Gastroesophageal sphincter (tissue), 4 donors: ENCODE data around the gene DYNC2H1. TPM values are rescaled to one million over a fixed set of nuclear protein-coding genes. Genes with fewer than 3 reads are reported as not detected.

Source experiments
- ATAC-seq: fragments of 150-250 bp; one replicate; pipeline ENCODE4 v1.9.1; 2016; ENCODE audit warnings: mild to moderate bottlenecking, moderate library complexity
- H3K27ac ChIP-seq, 4 donors: fragments of 200-600 bp; sonication (generic) in 3 of 4; 1 replicate in 3 of 4; 2 replicates in 1 of 4; pipeline ENCODE4 v1.5.1; 2016 to 2019
- H3K27me3 ChIP-seq: fragments of 200-600 bp; sonication (generic); one replicate; pipeline ENCODE4 v1.5.1; 2019
- H3K36me3 ChIP-seq, 2 donors: fragments of 200-600 bp; sonication (generic); one replicate each; pipeline ENCODE4 v1.5.1; 2019; ENCODE audit warnings: control low read depth in 1 of 2
- H3K4me1 ChIP-seq, 3 donors: fragments of 200-600 bp; sonication (generic); 1 replicate in 2 of 3; 2 replicates in 1 of 3; pipeline ENCODE4 v1.5.1; 2016 to 2019; ENCODE audit warnings: control low read depth in 2 of 3
- H3K4me3 ChIP-seq, 2 donors: fragments of 200-600 bp; sonication (generic); one replicate each; pipeline ENCODE4 v1.5.1; 2019; ENCODE audit warnings: mild to moderate bottlenecking in 1 of 2, moderate library complexity in 1 of 2
- H3K9me3 ChIP-seq, 3 donors: fragments of 200-600 bp; sonication (generic); one replicate each; pipeline ENCODE4 v1.5.1; 2017 to 2019; ENCODE audit warnings: control low read depth in 2 of 3
- EP300 ChIP-seq: sonication (generic); formaldehyde crosslinking; IDR thresholded peaks from one replicate; pipeline ENCODE4 v1.6.1; 2017; ENCODE audit warnings: antibody characterized with exemption, mild to moderate bottlenecking
- POLR2A ChIP-seq, 2 donors: fragments of 450-650 bp; IDR thresholded peaks; one replicate each; pipeline ENCODE4 v1.6.1; 2017; ENCODE audit warnings: antibody characterized with exemption in 2 of 2, mild to moderate bottlenecking in 2 of 2, moderate library complexity in 1 of 2
- POLR2AphosphoS5 ChIP-seq: sonication (generic); formaldehyde crosslinking; IDR thresholded peaks from one replicate; pipeline ENCODE4 v1.6.1; 2017; ENCODE audit warnings: antibody characterized with exemption
- WGBS, 2 donors: methylation state at CpG; one replicate each; pipeline ENCODE4 v1.1.5; 2018; ENCODE audit warnings: low coverage in 1 of 2; 5-methylcytosine and 5-hydroxymethylcytosine counted together
- total RNA-seq, 4 donors: library from RNA; depleted of rRNA; stranded (reverse); fragments of >200 nt; gene quantifications; one replicate each; pipeline ENCODE4 v1.1.0, GENCODE V29; 2016
- TF ChIP-seq, protein P1 (sequence below), 4 experiments: fragments of 200-600 bp in 2 of 4; fragments of 450-650 bp in 2 of 4; sonication (generic) in 1 of 4; IDR thresholded peaks; one replicate each; pipeline ENCODE4 v1.5.1; 2017 to 2019; ENCODE audit warnings: antibody characterized with exemption in 4 of 4, mild to moderate bottlenecking in 2 of 4, moderate library complexity in 2 of 4

The DYNC2H1 gene
- total RNA-seq, 4 donors from 2014 or later: 11.5 to 26.7 (median 18.1) TPM

DNA sequence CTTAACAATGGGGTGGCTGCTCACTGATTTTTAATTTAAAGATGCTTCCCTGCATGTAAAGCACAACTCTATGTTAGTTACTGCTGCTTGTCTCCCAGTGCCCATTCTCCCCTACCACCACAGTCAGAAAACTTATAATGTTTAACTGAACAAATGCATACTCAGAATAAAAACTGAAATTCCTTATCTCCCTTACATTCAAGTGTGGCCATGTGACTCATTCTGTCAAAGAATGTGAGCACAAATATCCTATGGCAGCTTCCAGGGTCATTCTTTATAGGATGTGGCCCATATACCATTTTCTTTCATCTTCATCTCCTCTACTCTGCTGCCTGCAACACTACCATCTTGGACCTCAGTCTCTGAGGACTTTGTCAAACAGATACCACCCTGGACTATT is 374.8 kb downstream of the DYNC2H1 start:
- no peaks in the 10 kb centered on the region for H3K9me3 ChIP-seq
- no peaks in the 10 kb centered on the region for H3K4me1 ChIP-seq
- no peak for ATAC-seq
- no peaks in the 10 kb centered on the region for H3K36me3 ChIP-seq
- H3K27me3 ChIP-seq: no peaks in the 10 kb centered on the region
- no peak overlapping the region for H3K4me3 ChIP-seq
- no peak for TF ChIP-seq POLR2A (IDR thresholded peaks at IDR 0.05)
- TF ChIP-seq POLR2AphosphoS5: no peak
- TF ChIP-seq EP300: no peak
- TF ChIP-seq, protein P1, sequence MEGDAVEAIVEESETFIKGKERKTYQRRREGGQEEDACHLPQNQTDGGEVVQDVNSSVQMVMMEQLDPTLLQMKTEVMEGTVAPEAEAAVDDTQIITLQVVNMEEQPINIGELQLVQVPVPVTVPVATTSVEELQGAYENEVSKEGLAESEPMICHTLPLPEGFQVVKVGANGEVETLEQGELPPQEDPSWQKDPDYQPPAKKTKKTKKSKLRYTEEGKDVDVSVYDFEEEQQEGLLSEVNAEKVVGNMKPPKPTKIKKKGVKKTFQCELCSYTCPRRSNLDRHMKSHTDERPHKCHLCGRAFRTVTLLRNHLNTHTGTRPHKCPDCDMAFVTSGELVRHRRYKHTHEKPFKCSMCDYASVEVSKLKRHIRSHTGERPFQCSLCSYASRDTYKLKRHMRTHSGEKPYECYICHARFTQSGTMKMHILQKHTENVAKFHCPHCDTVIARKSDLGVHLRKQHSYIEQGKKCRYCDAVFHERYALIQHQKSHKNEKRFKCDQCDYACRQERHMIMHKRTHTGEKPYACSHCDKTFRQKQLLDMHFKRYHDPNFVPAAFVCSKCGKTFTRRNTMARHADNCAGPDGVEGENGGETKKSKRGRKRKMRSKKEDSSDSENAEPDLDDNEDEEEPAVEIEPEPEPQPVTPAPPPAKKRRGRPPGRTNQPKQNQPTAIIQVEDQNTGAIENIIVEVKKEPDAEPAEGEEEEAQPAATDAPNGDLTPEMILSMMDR (IDR thresholded peaks at IDR 0.05): no peak
- H3K27ac ChIP-seq: no peak overlapping the region

DNA sequence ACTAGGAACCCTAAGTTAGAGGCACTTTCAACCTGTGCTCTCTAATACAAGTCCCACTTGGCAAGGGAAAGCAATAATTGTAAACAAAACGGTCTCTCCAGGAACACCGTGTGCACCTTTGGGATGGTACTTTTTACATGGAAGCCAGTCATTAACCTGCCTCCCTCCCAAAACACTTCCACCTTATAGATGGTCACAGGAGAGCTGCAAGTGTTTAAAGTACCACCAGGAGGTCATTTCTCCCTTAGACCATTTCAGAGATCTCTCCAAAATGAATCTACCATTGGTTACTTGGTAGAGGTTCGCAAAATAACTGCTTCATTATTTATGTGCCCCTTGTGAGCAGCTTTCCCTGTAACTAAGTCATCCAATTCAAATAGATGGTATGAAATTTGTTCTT is 375.3 kb downstream of the DYNC2H1 start:
- no peaks in the 10 kb centered on the region for H3K4me1 ChIP-seq
- TF ChIP-seq EP300 (no peak), POLR2A (IDR thresholded peaks at IDR 0.05) (no peak), POLR2AphosphoS5 (no peak)
- TF ChIP-seq, protein P1 (IDR thresholded peaks at IDR 0.05): no peak
- H3K4me3 ChIP-seq: no peak overlapping the region
- H3K9me3 ChIP-seq: no peaks in the 10 kb centered on the region
- H3K27me3 ChIP-seq: no peaks in the 10 kb centered on the region
- WGBS, 2 donors: 83 to 100% methylated on average over 1 to 3 of the region's 3 CpGs
- ATAC-seq: no peak
- H3K27ac ChIP-seq: no peak overlapping the region
- no peaks in the 10 kb centered on the region for H3K36me3 ChIP-seq

GRCh38 chr11:103486604-103487003 is 377.4 kb downstream of the DYNC2H1 start:
- Histone ChIP-seq H3K4me3 (no peak overlapping the region), H3K4me1 (no peaks in the 10 kb centered on the region), H3K27ac (no peak overlapping the region), H3K9me3 (no peaks in the 10 kb centered on the region), H3K27me3 (no peaks in the 10 kb centered on the region), H3K36me3 (no peaks in the 10 kb centered on the region)
- no peak for TF ChIP-seq POLR2AphosphoS5
- TF ChIP-seq EP300: no peak
- TF ChIP-seq POLR2A (IDR thresholded peaks at IDR 0.05): no peak
- TF ChIP-seq, protein P1 (IDR thresholded peaks at IDR 0.05): no peak
- WGBS, 2 donors: 65 to 77% methylated on average over 4 to 5 of the region's 5 CpGs
- ATAC-seq: no peak

DNA sequence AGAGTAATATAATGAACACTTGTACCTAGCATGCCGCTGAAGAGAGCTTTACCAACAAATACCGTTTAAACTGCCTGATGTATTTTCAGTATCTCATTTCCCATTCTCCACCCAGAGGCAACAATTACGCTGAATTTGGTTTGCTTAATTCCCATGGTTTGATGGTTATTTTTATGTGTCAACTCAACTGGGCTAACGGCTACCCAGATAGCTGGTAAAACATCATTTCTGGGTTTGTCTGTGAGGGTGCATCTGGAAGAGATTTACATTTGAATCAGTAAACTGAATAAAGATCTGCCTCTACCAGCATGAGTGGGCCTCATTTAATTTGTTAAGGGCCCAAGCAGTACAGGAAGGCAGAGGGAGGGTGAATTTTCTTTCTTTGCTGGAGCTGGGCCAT is 377.9 kb downstream of the DYNC2H1 start:
- Histone ChIP-seq H3K36me3 (no peaks in the 10 kb centered on the region), H3K27me3 (no peaks in the 10 kb centered on the region), H3K27ac (no peak overlapping the region), H3K4me3 (no peak overlapping the region), H3K9me3 (no peaks in the 10 kb centered on the region), H3K4me1 (no peaks in the 10 kb centered on the region)
- TF ChIP-seq EP300 (no peak), POLR2A (IDR thresholded peaks at IDR 0.05) (no peak), POLR2AphosphoS5 (no peak)
- TF ChIP-seq, protein P1 (IDR thresholded peaks at IDR 0.05): no peak
- ATAC-seq: no peak
- WGBS, 2 donors: 85 to 91% methylated on average over 4 of the region's 4 CpGs

DNA sequence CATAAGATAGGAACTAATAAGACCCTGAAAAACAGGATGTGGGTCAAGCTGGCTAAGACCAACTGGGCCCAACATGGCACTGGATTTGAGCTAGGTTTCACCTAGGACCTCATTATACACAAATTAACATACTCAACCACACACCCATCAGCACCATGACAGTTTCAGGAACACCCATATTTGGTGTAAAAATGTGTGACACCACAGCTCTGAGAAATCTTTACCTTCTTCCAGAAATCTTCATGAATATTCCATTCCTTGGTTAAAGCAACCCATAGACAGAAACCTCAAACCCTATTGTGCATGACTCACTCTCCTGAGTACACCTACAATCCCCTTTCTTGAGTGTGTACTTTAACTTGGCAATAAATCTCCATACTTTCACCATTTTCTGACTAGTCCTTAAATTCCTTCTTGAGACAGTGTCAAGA is 378.8 kb downstream of the DYNC2H1 start:
- TF ChIP-seq POLR2AphosphoS5 (no peak), EP300 (no peak), POLR2A (IDR thresholded peaks at IDR 0.05) (no peak)
- TF ChIP-seq, protein P1 (IDR thresholded peaks at IDR 0.05): no peak

More for the DNA sequence above, 378.8 kb downstream of the DYNC2H1 start:
- H3K27ac ChIP-seq: no peak overlapping the region
- no peak for ATAC-seq
- H3K27me3 ChIP-seq: no peaks in the 10 kb centered on the region
- no peaks in the 10 kb centered on the region for H3K4me1 ChIP-seq
- no peak overlapping the region for H3K4me3 ChIP-seq
- no peaks in the 10 kb centered on the region for H3K9me3 ChIP-seq
- H3K36me3 ChIP-seq: no peaks in the 10 kb centered on the region
